Spinal cord (tissue), 10 donors: Measurements from ENCODE around the gene ALOX5. TPM values are rescaled to one million over a fixed set of nuclear protein-coding genes. Genes with fewer than 3 reads are reported as not detected.
"Not testable (repeated sequence)": the region's sequence is repeated elsewhere in the genome, so short reads cannot be mapped to it uniquely, and the experiment has no call there.

ENCODE experiments used
- DNase-seq, 6 donors: peaks; one replicate each; pipeline versions ENCODE4 v3.0.0 to v3.0.0-alpha.2; 2013 to 2015; ENCODE audit warnings: low spot score in 6 of 6, low read depth in 4 of 6
- H3K27ac ChIP-seq: one replicate; pipeline ENCODE4 v1.5.1; 2013; ENCODE audit warnings: low read depth, low read length, control low read depth
- H3K27me3 ChIP-seq: one replicate; pipeline ENCODE4 v1.6.1; 2013; ENCODE audit warnings: low read length; ENCODE audit not compliant: control insufficient read depth, insufficient read depth
- H3K36me3 ChIP-seq: one replicate; pipeline ENCODE4 v1.6.1; 2013; ENCODE audit warnings: low read length; ENCODE audit not compliant: control insufficient read depth, insufficient read depth
- H3K4me1 ChIP-seq: one replicate; pipeline ENCODE4 v1.6.1; 2013; ENCODE audit warnings: low read length; ENCODE audit not compliant: control insufficient read depth, insufficient read depth
- H3K4me3 ChIP-seq: one replicate; pipeline ENCODE4 v1.5.1; 2013; ENCODE audit warnings: low read depth, low read length, control low read depth
- H3K9me3 ChIP-seq: one replicate; pipeline ENCODE4 v1.6.1; 2013; ENCODE audit warnings: low read length; ENCODE audit not compliant: control insufficient read depth, insufficient read depth
- WGBS: methylation state at CpG from one replicate; pipeline ENCODE4 v1.1.5; 2013; ENCODE audit warnings: missing lambda C conversion rate; ENCODE audit not compliant: insufficient coverage; 5-methylcytosine and 5-hydroxymethylcytosine counted together
- polyA plus RNA-seq, 2 donors: library from polyadenylated mRNA; unstranded; fragments of 120-200 nt; gene quantifications; one replicate each; pipeline ENCODE4 v1.2.1, GENCODE V29; 2013; ENCODE audit not compliant: insufficient read length in 2 of 2
- total RNA-seq, 2 donors: library from RNA; depleted of rRNA in 1 of 2; stranded (reverse); fragments of 120-200 nt in 1 of 2; fragments of >200 nt in 1 of 2; gene quantifications; one replicate each; pipeline versions ENCODE4 v1.2.3 to v1.2.4, GENCODE V29; 2013 to 2014
- donor health status: healthy.

The ALOX5 gene
- total and polyA plus RNA-seq, 4 donors: 2.1 to 9.3 (median 4.2) TPM

DNA sequence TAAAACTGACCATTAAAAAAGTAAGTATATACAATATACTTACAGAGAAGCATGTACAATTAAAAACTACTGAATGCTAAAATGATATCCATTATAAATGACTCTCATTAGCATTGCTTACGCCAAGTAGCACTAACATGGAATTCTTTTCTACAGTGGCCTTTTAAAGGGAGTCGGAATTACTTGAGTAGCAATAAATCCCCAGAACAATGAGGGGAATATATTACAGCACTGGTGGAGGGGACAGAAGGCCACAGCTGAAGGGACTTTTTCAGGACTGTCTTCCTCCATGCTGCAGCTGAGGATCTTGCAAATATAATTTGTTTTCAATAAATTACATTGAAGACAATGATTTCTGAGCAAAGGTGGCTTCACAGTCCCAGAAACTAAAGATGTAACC is 97.0 kb downstream of the ALOX5 start:
- H3K27me3 ChIP-seq: no peaks in the 10 kb centered on the region
- WGBS: no CpG with 5 or more reads among the region's 2 CpGs
- H3K9me3 ChIP-seq: no peaks in the 10 kb centered on the region
- peaks cover 22% of the 10 kb centered on the region for H3K4me1 ChIP-seq
- no peak overlapping the region for H3K4me3 ChIP-seq
- no peaks in the 10 kb centered on the region for H3K36me3 ChIP-seq
- H3K27ac ChIP-seq: peak overlapping the region; percentile 72
- DNase-seq: peak in 5 of 6 donors; percentile 12 to 68 (median 31)

- Histone ChIP-seq H3K27me3 (no peaks in the 10 kb centered on the region), H3K4me3 (no peak overlapping the region), H3K9me3 (peaks cover 2% of the 10 kb centered on the region), H3K4me1 (peaks cover 22% of the 10 kb centered on the region), H3K27ac (peak overlapping the region; percentile 72), H3K36me3 (no peaks in the 10 kb centered on the region)
- WGBS: 77% methylated on average over 6 of the region's 8 CpGs
- DNase-seq: no peak
Measured at GRCh38 chr10:45471531-45472310, 97.7 kb downstream of the ALOX5 start.

DNA sequence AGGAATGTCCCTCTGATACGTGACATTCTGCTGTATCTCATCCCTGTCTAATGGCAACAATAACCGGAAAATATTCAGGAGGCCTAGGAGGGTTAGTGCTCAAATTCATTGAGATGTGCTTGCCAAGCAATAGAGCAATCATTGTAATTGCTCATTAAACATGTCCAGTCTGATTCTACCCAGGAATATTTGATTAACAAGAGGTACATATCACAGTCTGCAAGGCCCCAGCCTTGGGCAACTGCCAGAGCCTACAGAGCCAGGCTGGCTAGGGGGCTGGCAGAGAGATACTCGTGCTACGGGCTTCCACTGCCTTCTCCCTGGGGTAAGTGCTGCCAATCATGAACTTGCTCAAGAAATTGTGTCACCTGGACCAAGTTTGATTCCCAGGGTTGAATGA is 99.1 kb downstream of the ALOX5 start:
- no peak overlapping the region for H3K27ac ChIP-seq
- H3K4me3 ChIP-seq: no peak overlapping the region
- peaks cover 20% of the 10 kb centered on the region for H3K4me1 ChIP-seq
- 66% methylated on average over 4 of the region's 4 CpGs for WGBS
- no peaks in the 10 kb centered on the region for H3K36me3 ChIP-seq
- H3K9me3 ChIP-seq: peaks cover 5% of the 10 kb centered on the region
- H3K27me3 ChIP-seq: no peaks in the 10 kb centered on the region
- DNase-seq: peak in 1 of 6 donors; percentile 33

DNA sequence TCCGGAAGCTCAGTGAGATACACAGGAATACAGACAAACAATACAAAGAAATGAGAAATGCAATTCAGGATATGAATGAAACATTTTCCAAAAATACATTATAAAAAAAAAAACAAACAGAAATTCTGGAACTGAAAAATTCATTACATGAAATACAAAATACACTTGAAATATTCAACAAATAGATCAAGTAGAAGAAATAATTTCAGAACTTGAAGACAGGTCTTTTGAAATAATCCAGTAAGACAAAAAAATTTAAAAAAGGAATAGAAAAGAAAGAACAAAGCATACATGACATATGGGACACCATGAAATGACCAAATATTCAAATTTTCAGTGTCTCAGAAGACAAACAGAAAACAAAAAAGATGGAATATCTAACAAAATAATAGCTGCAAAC is 102.5 kb downstream of the ALOX5 start:
- Histone ChIP-seq H3K4me1 (peaks cover 8% of the 10 kb centered on the region), H3K4me3 (no peak overlapping the region), H3K27me3 (no peaks in the 10 kb centered on the region), H3K9me3 (peaks cover 7% of the 10 kb centered on the region), H3K27ac (no peak overlapping the region), H3K36me3 (no peaks in the 10 kb centered on the region)
- DNase-seq: no peak
- WGBS: no CpG with 5 or more reads among the region's 1 CpG

DNA sequence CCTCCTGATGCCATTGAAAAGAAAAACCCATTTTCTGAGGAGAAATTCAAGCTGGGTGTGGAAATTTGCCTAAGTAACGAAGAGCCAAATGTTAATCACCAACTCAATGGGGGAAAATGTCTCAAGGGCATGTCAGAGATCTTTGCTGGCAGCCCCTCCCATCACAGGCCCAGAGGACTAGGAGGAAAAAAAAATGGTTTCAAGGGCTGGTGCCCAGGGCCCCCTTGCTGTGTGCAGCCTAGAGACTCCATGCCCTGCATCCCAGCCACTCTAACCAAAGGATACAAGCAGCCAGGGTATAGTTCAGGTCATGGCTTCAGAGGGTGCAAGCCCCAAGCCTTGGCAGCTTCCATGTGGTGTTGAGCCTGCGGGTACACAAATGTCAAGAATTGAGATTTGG is 106.3 kb downstream of the ALOX5 start:
- 83% methylated on average over 2 of the region's 2 CpGs for WGBS
- Histone ChIP-seq H3K27me3 (no peaks in the 10 kb centered on the region), H3K4me3 (no peak overlapping the region), H3K4me1 (no peaks in the 10 kb centered on the region), H3K36me3 (peaks cover 2% of the 10 kb centered on the region), H3K27ac (no peak overlapping the region), H3K9me3 (peaks cover 7% of the 10 kb centered on the region)
- DNase-seq: no peak

DNA sequence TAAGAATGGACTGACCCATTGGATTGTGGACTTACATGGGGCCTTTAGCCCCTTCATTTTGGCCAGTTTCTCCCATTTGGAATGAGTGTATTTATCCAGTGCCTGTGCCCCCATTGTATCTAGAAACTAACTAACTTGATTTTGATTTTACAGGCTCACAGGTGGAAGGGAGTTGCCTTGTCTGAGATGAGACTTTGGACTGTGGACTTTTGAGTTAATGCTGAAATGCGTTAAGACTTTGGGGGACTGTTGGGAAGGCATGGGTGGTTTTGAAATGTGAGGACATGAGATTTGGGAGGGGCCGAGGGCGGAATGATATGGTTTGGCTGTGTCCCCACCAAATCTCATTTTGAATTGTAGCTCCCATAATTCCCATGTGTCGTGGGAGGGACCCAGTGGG is 107.1 kb downstream of the ALOX5 start:
- DNase-seq, H3K4me1 ChIP-seq, H3K36me3 ChIP-seq, H3K9me3 ChIP-seq, H3K27ac ChIP-seq, H3K4me3 ChIP-seq, H3K27me3 ChIP-seq: not testable (repeated sequence)
- WGBS: 95% methylated on average over 3 of the region's 4 CpGs

GRCh38 chr10:45483002-45483401 is 109.0 kb downstream of the ALOX5 start:
- peaks cover 2% of the 10 kb centered on the region for H3K9me3 ChIP-seq
- H3K27me3 ChIP-seq: no peaks in the 10 kb centered on the region
- 100% methylated on average over 1 of the region's 3 CpGs for WGBS
- H3K4me3 ChIP-seq: no peak overlapping the region
- peaks cover 4% of the 10 kb centered on the region for H3K36me3 ChIP-seq
- DNase-seq: no peak
- H3K4me1 ChIP-seq: no peaks in the 10 kb centered on the region
- no peak overlapping the region for H3K27ac ChIP-seq

- 100% methylated on average over 2 of the region's 2 CpGs for WGBS
- Histone ChIP-seq H3K4me3 (no peak overlapping the region), H3K9me3 (no peaks in the 10 kb centered on the region), H3K4me1 (no peaks in the 10 kb centered on the region), H3K27me3 (no peaks in the 10 kb centered on the region), H3K36me3 (peaks cover 7% of the 10 kb centered on the region), H3K27ac (no peak overlapping the region)
- no peak for DNase-seq
Measured at GRCh38 chr10:45487735-45488134, 113.7 kb downstream of the ALOX5 start.

GRCh38 chr10:45488365-45488764 is 114.3 kb downstream of the ALOX5 start:
- Histone ChIP-seq H3K9me3 (no peaks in the 10 kb centered on the region), H3K36me3 (peaks cover 7% of the 10 kb centered on the region), H3K27me3 (no peaks in the 10 kb centered on the region), H3K4me1 (no peaks in the 10 kb centered on the region), H3K27ac (no peak overlapping the region), H3K4me3 (no peak overlapping the region)
- WGBS: 98% methylated on average over 9 of the region's 10 CpGs
- no peak for DNase-seq

DNA sequence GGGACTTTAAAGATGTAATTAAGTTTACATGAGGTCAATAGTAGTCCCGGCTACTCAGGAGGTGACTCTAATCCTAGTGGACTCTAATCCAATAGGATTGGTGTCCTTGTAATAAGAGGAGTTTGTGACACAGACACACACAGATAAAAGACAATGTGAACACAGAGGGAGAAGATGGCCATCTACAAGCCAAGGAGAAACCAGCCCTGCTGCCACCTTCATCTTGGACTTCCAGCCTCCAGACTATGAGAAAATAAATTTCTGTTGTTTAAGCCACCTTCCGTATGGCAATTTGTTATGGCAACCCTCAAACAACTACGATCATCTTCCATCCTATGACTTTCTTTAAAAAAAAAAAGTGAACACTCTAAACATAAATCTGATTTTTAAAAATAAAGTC is 116.3 kb downstream of the ALOX5 start:
- H3K27ac ChIP-seq: no peak overlapping the region
- H3K4me1 ChIP-seq: no peaks in the 10 kb centered on the region
- H3K4me3 ChIP-seq: no peak overlapping the region
- H3K27me3 ChIP-seq: no peaks in the 10 kb centered on the region
- DNase-seq: no peak
- H3K9me3 ChIP-seq: no peaks in the 10 kb centered on the region
- WGBS: no CpG with 5 or more reads among the region's 3 CpGs
- H3K36me3 ChIP-seq: peaks cover 5% of the 10 kb centered on the region
